GM18505 (cell line): Measurements from ENCODE around the gene NT5C.

Source experiments
- ATAC-seq: cut with Tn5 transposase; IDR thresholded peaks from one replicate; pipeline ENCODE4 v1.9.1; 2021; ENCODE audit not compliant: unreplicated experiment
- POLR2A ChIP-seq: IDR thresholded peaks from 4 replicates; pipeline ENCODE4 v1.6.1; 2011; ENCODE audit warnings: borderline replicate concordance; ENCODE audit not compliant: insufficient read depth, insufficient read length; ENCODE audit errors: extremely low read depth

NT5C gene

GRCh38 chr17:75103601-75104554 is 27.7 kb downstream of the NT5C start:
- no peak for TF ChIP-seq POLR2A
- no peak for ATAC-seq

GRCh38 chr17:75102385-75102821 is 29.1 kb downstream of the NT5C start:
- no peak for ATAC-seq
- no peak for TF ChIP-seq POLR2A

- no peak for ATAC-seq
- TF ChIP-seq POLR2A: no peak
Measured at GRCh38 chr17:75099881-75100595, 31.5 kb downstream of the NT5C start.

- no peak for ATAC-seq
- TF ChIP-seq POLR2A: no peak
Measured at GRCh38 chr17:75098861-75099260, 32.7 kb downstream of the NT5C start.

- TF ChIP-seq POLR2A: no peak
- ATAC-seq: no peak
Measured at GRCh38 chr17:75097865-75098264, 33.7 kb downstream of the NT5C start.

- TF ChIP-seq POLR2A: no peak
- ATAC-seq: no peak
Measured at GRCh38 chr17:75096082-75096625, 35.4 kb downstream of the NT5C start.

GRCh38 chr17:75094871-75095399 is 36.6 kb downstream of the NT5C start:
- TF ChIP-seq POLR2A: no peak
- no peak for ATAC-seq

- no peak for ATAC-seq
- TF ChIP-seq POLR2A: no peak
Measured at GRCh38 chr17:75093548-75094158, 37.9 kb downstream of the NT5C start.

GRCh38 chr17:75091855-75092327 is 39.7 kb downstream of the NT5C start:
- ATAC-seq: no peak
- no peak for TF ChIP-seq POLR2A

GRCh38 chr17:75090871-75091854 is 40.4 kb downstream of the NT5C start:
- no peak for ATAC-seq
- TF ChIP-seq POLR2A: no peak

GRCh38 chr17:75088465-75089417 is 42.8 kb downstream of the NT5C start:
- ATAC-seq: no peak
- no peak for TF ChIP-seq POLR2A
